ENCODE measurements around the gene ESR1. TPM values are rescaled to one million over a fixed set of nuclear protein-coding genes. Genes with fewer than 3 reads are reported as not detected.

Gene ESR1
- 1 to 10 TPM; 2.1 to 6.9 (median 5.2) TPM for total RNA-seq

DNA sequence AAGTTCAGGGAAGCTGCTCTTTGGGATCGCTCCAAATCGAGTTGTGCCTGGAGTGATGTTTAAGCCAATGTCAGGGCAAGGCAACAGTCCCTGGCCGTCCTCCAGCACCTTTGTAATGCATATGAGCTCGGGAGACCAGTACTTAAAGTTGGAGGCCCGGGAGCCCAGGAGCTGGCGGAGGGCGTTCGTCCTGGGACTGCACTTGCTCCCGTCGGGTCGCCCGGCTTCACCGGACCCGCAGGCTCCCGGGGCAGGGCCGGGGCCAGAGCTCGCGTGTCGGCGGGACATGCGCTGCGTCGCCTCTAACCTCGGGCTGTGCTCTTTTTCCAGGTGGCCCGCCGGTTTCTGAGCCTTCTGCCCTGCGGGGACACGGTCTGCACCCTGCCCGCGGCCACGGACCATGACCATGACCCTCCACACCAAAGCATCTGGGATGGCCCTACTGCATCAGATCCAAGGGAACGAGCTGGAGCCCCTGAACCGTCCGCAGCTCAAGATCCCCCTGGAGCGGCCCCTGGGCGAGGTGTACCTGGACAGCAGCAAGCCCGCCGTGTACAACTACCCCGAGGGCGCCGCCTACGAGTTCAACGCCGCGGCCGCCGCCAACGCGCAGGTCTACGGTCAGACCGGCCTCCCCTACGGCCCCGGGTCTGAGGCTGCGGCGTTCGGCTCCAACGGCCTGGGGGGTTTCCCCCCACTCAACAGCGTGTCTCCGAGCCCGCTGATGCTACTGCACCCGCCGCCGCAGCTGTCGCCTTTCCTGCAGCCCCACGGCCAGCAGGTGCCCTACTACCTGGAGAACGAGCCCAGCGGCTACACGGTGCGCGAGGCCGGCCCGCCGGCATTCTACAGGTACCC is at the start of gene ESR1:
Gene ESR1, plus strand, starts transcription at position 170 of the 858 bp plus-strand sequence. Its CDS starts 231 bp downstream, at position 401.
- TF ChIP-seq EP300 (IDR thresholded peaks at IDR 0.05) = no peak
- TF ChIP-seq, protein P1, sequence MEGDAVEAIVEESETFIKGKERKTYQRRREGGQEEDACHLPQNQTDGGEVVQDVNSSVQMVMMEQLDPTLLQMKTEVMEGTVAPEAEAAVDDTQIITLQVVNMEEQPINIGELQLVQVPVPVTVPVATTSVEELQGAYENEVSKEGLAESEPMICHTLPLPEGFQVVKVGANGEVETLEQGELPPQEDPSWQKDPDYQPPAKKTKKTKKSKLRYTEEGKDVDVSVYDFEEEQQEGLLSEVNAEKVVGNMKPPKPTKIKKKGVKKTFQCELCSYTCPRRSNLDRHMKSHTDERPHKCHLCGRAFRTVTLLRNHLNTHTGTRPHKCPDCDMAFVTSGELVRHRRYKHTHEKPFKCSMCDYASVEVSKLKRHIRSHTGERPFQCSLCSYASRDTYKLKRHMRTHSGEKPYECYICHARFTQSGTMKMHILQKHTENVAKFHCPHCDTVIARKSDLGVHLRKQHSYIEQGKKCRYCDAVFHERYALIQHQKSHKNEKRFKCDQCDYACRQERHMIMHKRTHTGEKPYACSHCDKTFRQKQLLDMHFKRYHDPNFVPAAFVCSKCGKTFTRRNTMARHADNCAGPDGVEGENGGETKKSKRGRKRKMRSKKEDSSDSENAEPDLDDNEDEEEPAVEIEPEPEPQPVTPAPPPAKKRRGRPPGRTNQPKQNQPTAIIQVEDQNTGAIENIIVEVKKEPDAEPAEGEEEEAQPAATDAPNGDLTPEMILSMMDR (IDR thresholded peaks at IDR 0.05) = no peak
- no peak for TF ChIP-seq POLR2A (IDR thresholded peaks at IDR 0.05)
- H3K4me1 ChIP-seq = peaks cover 0 to 42% (median 15%) of the 10 kb centered on the region in 4 donors
- 3% methylated on average over 15 to 58 of the region's 73 CpGs for WGBS, 2 donors
- peak within 1 kb of the TSS; percentile 29 to 58 (median 40) for H3K4me3 ChIP-seq
- H3K9me3 ChIP-seq = no peaks in the 10 kb centered on the region
- peak within 1 kb of the TSS in 2 of 4 donors; percentile 53 to 72 for H3K27ac ChIP-seq
- peaks cover 0 to 30% of the 10 kb centered on the region in 2 donors for H3K27me3 ChIP-seq
- no peaks in the 10 kb centered on the region for H3K36me3 ChIP-seq
- DNase-seq (ENCODE audit: low spot score in 2 of 2) = peak in 1 of 2 donors; percentile 32

DNA sequence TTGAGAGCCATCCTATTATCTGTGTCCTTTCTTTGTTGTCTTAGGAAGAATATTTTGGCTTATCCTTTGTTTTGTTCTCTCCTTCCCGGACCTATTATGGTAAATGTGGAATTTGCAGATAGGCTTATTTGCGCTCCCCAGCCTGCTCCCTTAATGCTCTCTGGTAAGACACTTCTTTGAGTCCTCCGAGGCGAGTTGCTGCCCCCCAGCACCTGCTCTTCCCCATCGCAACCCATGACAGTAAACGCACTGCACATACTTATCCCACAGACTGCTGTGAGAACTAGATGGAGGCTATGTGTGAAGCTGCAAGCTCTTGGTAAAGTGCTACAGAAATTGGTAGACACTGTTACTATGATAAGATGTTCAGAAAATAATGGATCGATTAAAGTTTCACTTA is 47.0 kb upstream of the ESR1 start:
- no peaks in the 10 kb centered on the region for H3K36me3 ChIP-seq
- no peaks in the 10 kb centered on the region for H3K9me3 ChIP-seq
- H3K27me3 ChIP-seq = no peaks in the 10 kb centered on the region
- WGBS, 2 donors = 92% methylated on average over 7 of the region's 7 CpGs
- no peak for TF ChIP-seq EP300 (IDR thresholded peaks at IDR 0.05)
- peaks cover 0 to 17% (median 6%) of the 10 kb centered on the region in 4 donors for H3K4me1 ChIP-seq
- DNase-seq (ENCODE audit: low spot score in 2 of 2) = no peak
- H3K4me3 ChIP-seq = no peak overlapping the region
- no peak overlapping the region for H3K27ac ChIP-seq

DNA sequence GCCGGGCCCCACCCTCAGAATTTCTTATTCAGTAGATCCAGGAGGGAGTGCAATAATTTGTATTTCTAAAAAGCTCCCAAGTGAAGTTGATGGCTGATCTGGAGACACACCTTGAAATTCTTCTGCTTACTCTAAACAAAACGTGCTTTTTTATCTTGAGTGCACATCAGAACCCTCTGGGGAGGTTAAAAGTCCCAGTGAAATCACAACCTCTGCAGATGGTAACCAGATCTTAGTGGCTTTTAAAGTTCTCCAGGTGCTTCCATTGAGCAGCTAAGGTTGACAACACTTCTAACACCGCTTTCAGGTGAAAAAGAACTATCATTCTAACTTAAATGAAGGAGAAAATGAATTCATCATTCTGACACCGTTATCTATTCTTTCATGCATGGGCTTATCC is 45.6 kb upstream of the ESR1 start:
- H3K27me3 ChIP-seq = no peaks in the 10 kb centered on the region
- TF ChIP-seq, protein P1 (IDR thresholded peaks at IDR 0.05) = no peak
- TF ChIP-seq EP300 (IDR thresholded peaks at IDR 0.05) = no peak
- TF ChIP-seq POLR2A (IDR thresholded peaks at IDR 0.05) = no peak
- no peaks in the 10 kb centered on the region for H3K9me3 ChIP-seq
- no peak for DNase-seq (ENCODE audit: low spot score in 2 of 2)
- no peak overlapping the region for H3K4me3 ChIP-seq
- 83 to 84% methylated on average over 4 of the region's 4 CpGs for WGBS, 2 donors
- no peak overlapping the region for H3K27ac ChIP-seq
- no peaks in the 10 kb centered on the region for H3K36me3 ChIP-seq
- H3K4me1 ChIP-seq = peaks cover 0 to 17% (median 6%) of the 10 kb centered on the region in 4 donors

DNA sequence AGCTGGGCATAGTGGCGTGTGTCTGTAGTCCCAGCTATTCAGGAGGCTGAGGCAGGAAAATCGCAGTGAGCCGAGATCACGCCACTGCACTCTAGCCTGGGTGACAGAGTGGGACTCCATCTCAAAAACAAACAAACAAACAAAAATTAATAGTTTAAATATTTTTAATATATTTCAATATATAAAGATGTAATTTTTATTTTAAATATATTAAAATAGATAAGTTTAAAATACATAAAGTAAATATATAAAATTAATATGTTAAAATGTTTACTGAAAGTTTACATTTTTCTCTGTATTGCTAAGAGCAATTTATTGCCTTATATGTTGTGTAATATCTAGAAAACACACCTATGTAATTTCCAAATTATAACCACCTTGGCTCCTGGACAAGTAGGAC is 44.7 kb upstream of the ESR1 start:
- Histone ChIP-seq H3K9me3 (no peaks in the 10 kb centered on the region), H3K27me3 (no peaks in the 10 kb centered on the region), H3K4me1 (peaks cover 0 to 17% (median 5%) of the 10 kb centered on the region in 4 donors), H3K4me3 (peak overlapping the region in 2 of 4 donors; percentile 24 to 47), H3K27ac (peak overlapping the region in 2 of 4 donors; percentile 83 to 85), H3K36me3 (no peaks in the 10 kb centered on the region)
- no peak for DNase-seq (ENCODE audit: low spot score in 2 of 2)
- WGBS, 2 donors = 97 to 99% methylated on average over 4 of the region's 4 CpGs
- TF ChIP-seq EP300 (IDR thresholded peaks at IDR 0.05) (no peak), POLR2A (IDR thresholded peaks at IDR 0.05) (no peak)
- TF ChIP-seq, protein P1 (IDR thresholded peaks at IDR 0.05) = no peak

DNA sequence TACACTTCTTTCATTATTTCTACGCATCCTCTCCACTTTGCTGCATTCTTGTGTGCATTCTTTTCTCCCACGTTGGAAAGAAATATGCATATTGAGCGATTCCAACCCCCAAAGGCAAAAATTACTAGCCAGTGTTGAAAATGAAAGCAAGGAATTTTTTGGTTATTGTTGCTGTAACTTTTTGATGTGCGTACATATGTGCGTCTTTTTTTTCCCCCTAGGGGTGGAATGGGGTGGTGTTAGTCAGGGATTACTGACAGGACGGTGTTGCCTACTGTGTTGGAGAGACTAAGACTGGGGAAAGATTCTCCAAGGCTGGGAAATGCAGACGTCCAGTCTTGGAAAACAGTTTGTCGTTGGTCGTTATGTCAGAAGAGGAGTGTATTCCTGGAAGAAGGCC is 44.2 kb upstream of the ESR1 start:
- H3K27ac ChIP-seq = peak overlapping the region; percentile 21 to 85 (median 64)
- H3K36me3 ChIP-seq = no peaks in the 10 kb centered on the region
- H3K4me1 ChIP-seq = peaks cover 0 to 17% (median 3%) of the 10 kb centered on the region in 4 donors
- H3K27me3 ChIP-seq = no peaks in the 10 kb centered on the region
- H3K9me3 ChIP-seq = no peaks in the 10 kb centered on the region
- 41 to 44% methylated on average over 9 of the region's 9 CpGs for WGBS, 2 donors
- DNase-seq (ENCODE audit: low spot score in 2 of 2) = peak in 1 of 2 donors; percentile 26
- TF ChIP-seq EP300 (IDR thresholded peaks at IDR 0.05) = no peak
- TF ChIP-seq, protein P1 (IDR thresholded peaks at IDR 0.05) = peak; percentile 13 to 46 (median 21)
- H3K4me3 ChIP-seq = peak overlapping the region in 3 of 4 donors; percentile 17 to 47 (median 24)

All from tibial nerve (tissue), 4 donors.